HG02852 (cell line): ENCODE data around the gene MAP3K2.

Source experiments
- ATAC-seq: cut with Tn5 transposase; IDR thresholded peaks from one replicate; pipeline ENCODE4 v1.9.1; 2021; ENCODE audit warnings: mild to moderate bottlenecking, moderate library complexity; ENCODE audit not compliant: unreplicated experiment

The MAP3K2 gene

GRCh38 chr2:127387655-127388422 is at the start of gene MAP3K2:
TSS of gene MAP3K2 (minus strand) at chr2:127387975. CDS start at chr2:127343129, 44,846 bp downstream.
- ATAC-seq = peak; percentile 66

GRCh38 chr2:127437056-127437455 is 49.3 kb upstream of the MAP3K2 start:
- ATAC-seq = no peak

- no peak for ATAC-seq
Observed at GRCh38 chr2:127434515-127434914, 46.7 kb upstream of the MAP3K2 start.

GRCh38 chr2:127431408-127432023 is 43.7 kb upstream of the MAP3K2 start:
- no peak for ATAC-seq

- no peak for ATAC-seq
Observed at GRCh38 chr2:127429844-127430425, 42.2 kb upstream of the MAP3K2 start.

GRCh38 chr2:127429291-127429690 is 41.5 kb upstream of the MAP3K2 start:
- ATAC-seq = no peak

GRCh38 chr2:127428815-127429109 is 41.0 kb upstream of the MAP3K2 start:
- no peak for ATAC-seq

GRCh38 chr2:127428057-127428814 is 40.5 kb upstream of the MAP3K2 start:
- no peak for ATAC-seq

GRCh38 chr2:127427376-127428056 is 39.7 kb upstream of the MAP3K2 start:
- no peak for ATAC-seq

GRCh38 chr2:127426501-127427354 is 39.0 kb upstream of the MAP3K2 start:
- no peak for ATAC-seq

- ATAC-seq = no peak
Observed at GRCh38 chr2:127425540-127426490, 38.0 kb upstream of the MAP3K2 start.

- ATAC-seq = no peak
Observed at GRCh38 chr2:127424598-127425520, 37.1 kb upstream of the MAP3K2 start.

GRCh38 chr2:127423880-127424279 is 36.1 kb upstream of the MAP3K2 start:
- no peak for ATAC-seq

GRCh38 chr2:127423478-127423843 is 35.7 kb upstream of the MAP3K2 start:
- no peak for ATAC-seq

GRCh38 chr2:127422559-127423477 is 35.0 kb upstream of the MAP3K2 start:
- no peak for ATAC-seq

- ATAC-seq = no peak
Observed at GRCh38 chr2:127421871-127422558, 34.2 kb upstream of the MAP3K2 start.
